Prostate gland (tissue), 2 donors: ENCODE data around the gene LCE3A.

Experiments used
- CTCF ChIP-seq, 4 experiments: fragments of 200-600 bp in 2 of 4; fragments of 450-650 bp in 2 of 4; sonication (generic) in 2 of 4; IDR thresholded peaks; 1 replicate in 3 of 4; 2 replicates in 1 of 4; pipeline ENCODE4 v1.5.1; 2016 to 2019; ENCODE audit warnings: antibody characterized with exemption in 4 of 4, mild to moderate bottlenecking in 2 of 4, moderate library complexity in 2 of 4
- POLR2AphosphoS5 ChIP-seq: sonication (generic); formaldehyde crosslinking; IDR thresholded peaks from one replicate; pipeline ENCODE4 v1.6.1; 2017; ENCODE audit warnings: antibody characterized with exemption

DNA sequence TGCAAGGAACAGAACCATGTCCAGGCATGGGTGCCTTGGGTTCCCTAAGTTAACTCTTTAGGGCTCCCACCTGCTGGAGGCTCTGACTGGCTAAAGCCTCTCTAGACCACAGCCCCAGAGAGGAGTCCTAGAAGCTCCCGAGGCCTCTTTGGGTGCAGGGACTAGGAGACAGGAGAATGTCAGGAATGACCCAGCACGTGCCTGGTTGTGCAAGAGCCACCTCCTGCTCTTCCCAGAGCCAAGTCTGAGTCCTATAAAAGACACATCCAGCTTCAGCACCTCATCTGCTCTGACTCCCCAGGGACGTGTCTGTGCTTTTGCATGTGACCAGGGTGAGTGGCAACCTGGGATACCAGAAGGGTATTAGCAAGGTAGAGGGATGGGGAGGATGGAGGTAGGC is 40.2 kb upstream of the LCE3A start, which contains the start of gene LCE2D:
- TF ChIP-seq CTCF (IDR thresholded peaks at IDR 0.05): no peak
- no peak for TF ChIP-seq POLR2AphosphoS5
